Urinary bladder (tissue), 4 donors: ENCODE results near the gene MYO7A. TPM values are rescaled to one million over a fixed set of nuclear protein-coding genes. Genes with fewer than 3 reads are reported as not detected.

Experiments
- DNase-seq: peaks from one replicate; pipeline ENCODE4 v3.0.0-alpha.2; 2015; ENCODE audit errors: extremely low spot score
- H3K27ac ChIP-seq: one replicate; pipeline ENCODE4 v1.5.1; 2013; ENCODE audit warnings: low read depth, mild to moderate bottlenecking, moderate library complexity
- H3K36me3 ChIP-seq: one replicate; pipeline ENCODE4 v1.6.1; 2013; ENCODE audit warnings: mild to moderate bottlenecking, moderate library complexity; ENCODE audit not compliant: insufficient read depth
- H3K4me1 ChIP-seq: one replicate; pipeline ENCODE4 v1.6.1; 2013; ENCODE audit warnings: mild to moderate bottlenecking, moderate library complexity; ENCODE audit not compliant: insufficient read depth
- H3K4me3 ChIP-seq: one replicate; pipeline ENCODE4 v1.5.1; 2013; ENCODE audit warnings: low read depth, low read length
- WGBS: extraction: QIAGEN DNeasy Blood & Tissue Kit; methylation state at CpG from one replicate; pipeline ENCODE4 v1.1.7; 2013; 5-methylcytosine and 5-hydroxymethylcytosine counted together
- polyA plus RNA-seq: library from polyadenylated mRNA; stranded (reverse); fragments of 200-250 nt; gene quantifications from one replicate; pipeline ENCODE4 v1.2.3, GENCODE V29; 2013
- total RNA-seq: library from RNA; depleted of rRNA; stranded (reverse); fragments of >200 nt; gene quantifications from one replicate; pipeline ENCODE4 v1.2.3, GENCODE V29; 2014
- donor health status: healthy with polysubstance abuse.
- donor health status: healthy.

Gene MYO7A
- total and polyA plus RNA-seq, 2 donors = 4.2 to 4.7 TPM

- H3K27ac ChIP-seq = no peak overlapping the region
- WGBS = 97% methylated on average over 1 of the region's 1 CpG
- no peak overlapping the region for H3K4me3 ChIP-seq
- DNase-seq = no peak
- no peaks in the 10 kb centered on the region for H3K36me3 ChIP-seq
- H3K4me1 ChIP-seq = no peaks in the 10 kb centered on the region
Measured at GRCh38 chr11:77250881-77251640, 123.0 kb downstream of the MYO7A start.

- DNase-seq = no peak
- 88% methylated on average over 3 of the region's 3 CpGs for WGBS
- H3K4me3 ChIP-seq = no peak overlapping the region
Measured at GRCh38 chr11:77252555-77253270, 124.7 kb downstream of the MYO7A start.

GRCh38 chr11:77253690-77254089 is 125.6 kb downstream of the MYO7A start:
- no peaks in the 10 kb centered on the region for H3K36me3 ChIP-seq
- WGBS = 78% methylated on average over 1 of the region's 1 CpG

More at GRCh38 chr11:77252555-77253270, 124.7 kb downstream of the MYO7A start:
- Histone ChIP-seq H3K4me1 (no peaks in the 10 kb centered on the region), H3K36me3 (no peaks in the 10 kb centered on the region), H3K27ac (no peak overlapping the region)

GRCh38 chr11:77259641-77260040 is 131.6 kb downstream of the MYO7A start:
- 38% methylated on average over 2 of the region's 2 CpGs for WGBS
- H3K36me3 ChIP-seq = no peaks in the 10 kb centered on the region
- no peak for DNase-seq
- H3K27ac ChIP-seq = no peak overlapping the region
- H3K4me3 ChIP-seq = no peak overlapping the region
- no peaks in the 10 kb centered on the region for H3K4me1 ChIP-seq

More at GRCh38 chr11:77253690-77254089, 125.6 kb downstream of the MYO7A start:
- no peak overlapping the region for H3K27ac ChIP-seq
- H3K4me3 ChIP-seq = no peak overlapping the region
- DNase-seq = no peak
- H3K4me1 ChIP-seq = no peaks in the 10 kb centered on the region

- H3K4me3 ChIP-seq = no peak overlapping the region
- no peaks in the 10 kb centered on the region for H3K4me1 ChIP-seq
- H3K36me3 ChIP-seq = no peaks in the 10 kb centered on the region
- no peak for DNase-seq
- no peak overlapping the region for H3K27ac ChIP-seq
Measured at GRCh38 chr11:77262803-77263202, 134.8 kb downstream of the MYO7A start.

Other genes starting within 250 kb of the MYO7A start
- not detected for gene B3GNT6, start 93.8 kb upstream of the MYO7A start, total RNA-seq
- not detected for gene B3GNT6, start 93.8 kb upstream of the MYO7A start, polyA plus RNA-seq
- gene CAPN5, start 61.3 kb upstream of the MYO7A start, total RNA-seq = 17.8 TPM
- 14.8 TPM for gene CAPN5, start 61.3 kb upstream of the MYO7A start, polyA plus RNA-seq
- not detected for gene OMP, start 25.4 kb upstream of the MYO7A start, total RNA-seq
- gene OMP, start 25.4 kb upstream of the MYO7A start, polyA plus RNA-seq = not detected
- gene GDPD4, start 173.4 kb downstream of the MYO7A start, total RNA-seq = not detected
- gene GDPD4, start 173.4 kb downstream of the MYO7A start, polyA plus RNA-seq = not detected